HCT116 (cell line): ENCODE measurements around the gene ITGAL. TPM values are rescaled to one million over a fixed set of nuclear protein-coding genes. Genes with fewer than 3 reads are reported as not detected.

ENCODE experiments used
- ATAC-seq: fragments of 200-7000 bp; cut with Tn5 transposase; 2 replicates; pipeline ENCODE4 v1.9.1; 2020; ENCODE audit warnings: mild to moderate bottlenecking, moderate library complexity
- BruUV-seq: library from RNA; stranded (reverse); fragments of 400-500 nt; replicated peaks from 2 replicates; lab custom pipeline; 2021; lab: Mats Ljungman, UMichigan
- CTCF ChIA-PET: fragments of 300-600 bp; sonication (Branson Sonifier 250); formaldehyde crosslinking; loops from one replicate; lab custom pipeline; 2021; ENCODE audit warnings: antibody characterized with exemption; lab: Charles Lee
- POLR2A ChIA-PET: fragments of 300-600, 350-600 bp; sonication (Branson Sonifier 250); formaldehyde crosslinking; loops from one replicate; lab custom pipeline; 2021; ENCODE audit warnings: antibody characterized with exemption; lab: Charles Lee
- RAD21 ChIA-PET, 2 experiments: fragments of 300-600 bp; sonication (Branson Sonifier 250); formaldehyde crosslinking; loops; one replicate each; lab custom pipeline; 2023; ENCODE audit warnings: low total read pairs in 2 of 2; ENCODE audit not compliant: uncharacterized antibody in 2 of 2, unreplicated experiment in 2 of 2, low non-redundant PET in 1 of 2; lab: Charles Lee
- DNase-seq: peaks from one replicate; pipeline ENCODE4 v3.0.0-alpha.2; 2010; ENCODE audit warnings: low read depth, low spot score
- H2AFZ ChIP-seq: fragments of 200-600 bp; shearing (Covaris generic), sonication (generic); 2 replicates; pipeline ENCODE4 v1.6.1; 2017; ENCODE audit warnings: low read depth, mixed run types, mixed read lengths, antibody characterized with exemption, low read length; ENCODE audit not compliant: poor library complexity, severe bottlenecking
- H3K27ac ChIP-seq: 2 replicates; pipeline ENCODE4 v1.5.1; 2012; ENCODE audit warnings: low read depth, low read length
- H3K27me3 ChIP-seq: fragments of 200-600 bp; sonication (generic); 2 replicates; pipeline ENCODE4 v1.6.1; 2016; ENCODE audit warnings: mixed run types, low read length, mixed read lengths; ENCODE audit not compliant: insufficient read depth
- H3K36me3 ChIP-seq, 2 experiments: fragments of 200-500 bp in 1 of 2; fragments of 200-600 bp in 1 of 2; sonication (Bioruptor generic) in 1 of 2; sonication (generic) in 1 of 2; 2 replicates each; pipeline versions ENCODE4 v1.5.1 to v1.6.1; 2014 to 2016; ENCODE audit warnings: low read length in 2 of 2, inconsistent platforms in 1 of 2, mixed read lengths in 1 of 2, mixed run types in 1 of 2; ENCODE audit not compliant: insufficient read depth in 2 of 2, control insufficient read depth in 1 of 2
- H3K4me1 ChIP-seq, 2 experiments: fragments of 200-600 bp in 1 of 2; sonication (generic) in 1 of 2; 2 replicates each; pipeline versions ENCODE4 v1.5.1 to v1.6.1; 2012 to 2017; ENCODE audit warnings: low read length in 2 of 2, inconsistent platforms in 1 of 2, mild to moderate bottlenecking in 1 of 2, mixed read lengths in 1 of 2, mixed run types in 1 of 2, moderate library complexity in 1 of 2; ENCODE audit not compliant: insufficient read depth in 2 of 2, control insufficient read depth in 1 of 2
- H3K4me2 ChIP-seq: fragments of 200-600 bp; sonication (generic); 2 replicates; pipeline ENCODE4 v1.6.1; 2017; ENCODE audit warnings: mixed run types, low read length, mixed read lengths
- H3K4me3 ChIP-seq, 2 experiments: fragments of 200-600 bp in 1 of 2; sonication (generic) in 1 of 2; replicated peaks in 1 of 2; 2 replicates each; pipeline ENCODE4 v1.5.1; 2011 to 2016; ENCODE audit warnings: low read length in 2 of 2, control low read depth in 1 of 2, low read depth in 1 of 2, mild to moderate bottlenecking in 1 of 2, mixed read lengths in 1 of 2, mixed run types in 1 of 2
- H3K79me2 ChIP-seq: fragments of 200-600 bp; sonication (generic); 2 replicates; pipeline ENCODE4 v1.6.1; 2017; ENCODE audit warnings: mild to moderate bottlenecking, mixed run types, low read length, moderate library complexity, mixed read lengths; ENCODE audit not compliant: insufficient read depth
- H3K9ac ChIP-seq: fragments of 200-600 bp; sonication (generic); 2 replicates; pipeline ENCODE4 v1.6.1; 2016; ENCODE audit warnings: low read length, mixed read lengths
- H3K9me2 ChIP-seq: fragments of 200-600 bp; sonication (generic), shearing (Covaris generic); 2 replicates; pipeline ENCODE4 v1.6.1; 2017; ENCODE audit warnings: mixed run types, mild to moderate bottlenecking, moderate library complexity; ENCODE audit not compliant: insufficient read depth
- H3K9me3 ChIP-seq, 2 experiments: fragments of 200-500 bp in 1 of 2; fragments of 200-600 bp in 1 of 2; sonication (Bioruptor generic) in 1 of 2; sonication (generic) in 1 of 2; 2 replicates each; pipeline ENCODE4 v1.6.1; 2014 to 2017; ENCODE audit warnings: low read length in 2 of 2, mixed read lengths in 2 of 2, inconsistent platforms in 1 of 2, low read depth in 1 of 2, mild to moderate bottlenecking in 1 of 2, mixed run types in 1 of 2, moderate library complexity in 1 of 2; ENCODE audit not compliant: control insufficient read depth in 1 of 2, insufficient read depth in 1 of 2
- H4K20me1 ChIP-seq: fragments of 200-600 bp; sonication (generic), shearing (Covaris generic); 2 replicates; pipeline ENCODE4 v1.6.1; 2017; ENCODE audit warnings: mixed run types, mild to moderate bottlenecking, moderate library complexity; ENCODE audit not compliant: insufficient read depth
- CBX3 ChIP-seq: IDR thresholded peaks from 2 replicates; pipeline ENCODE4 v1.6.1; 2012; ENCODE audit warnings: low read depth
- CEBPB ChIP-seq: IDR thresholded peaks from 2 replicates; pipeline ENCODE4 v1.6.1; 2012; ENCODE audit warnings: low read depth
- EGR1 ChIP-seq: IDR thresholded peaks from 2 replicates; pipeline ENCODE4 v1.6.1; 2012; ENCODE audit warnings: low read depth
- ELF1 ChIP-seq: IDR thresholded peaks from 2 replicates; pipeline ENCODE4 v1.6.1; 2012; ENCODE audit warnings: low read depth, borderline replicate concordance
- EZH2 ChIP-seq: fragments of 200-600 bp; sonication (generic); IDR thresholded peaks from 2 replicates; pipeline ENCODE4 v1.6.1; 2017; ENCODE audit warnings: antibody characterized with exemption, mixed run types
- EZH2phosphoT487 ChIP-seq: fragments of 200-600 bp; IDR thresholded peaks from 2 replicates; pipeline ENCODE4 v1.6.1; 2018; ENCODE audit warnings: antibody characterized with exemption, borderline replicate concordance
- FOSL1 ChIP-seq: IDR thresholded peaks from 2 replicates; pipeline ENCODE4 v1.6.1; 2012; ENCODE audit warnings: low read depth
- JUND ChIP-seq: IDR thresholded peaks from 2 replicates; pipeline ENCODE4 v1.6.1; 2012
- POLR2A ChIP-seq: IDR thresholded peaks from 2 replicates; pipeline ENCODE4 v1.7.0; 2011; ENCODE audit warnings: borderline replicate concordance; ENCODE audit not compliant: insufficient read depth, insufficient read length; ENCODE audit errors: extremely low read depth
- SRF ChIP-seq: IDR thresholded peaks from 2 replicates; pipeline ENCODE4 v1.6.1; 2012; ENCODE audit warnings: low read depth
- TCF7L2 ChIP-seq: IDR thresholded peaks from 2 replicates; pipeline ENCODE4 v1.7.0; 2011; ENCODE audit warnings: borderline replicate concordance, inconsistent platforms; ENCODE audit not compliant: insufficient read depth, insufficient read length; ENCODE audit errors: extremely low read depth
- YY1 ChIP-seq: IDR thresholded peaks from 2 replicates; pipeline ENCODE4 v1.6.1; 2011; ENCODE audit warnings: low read length, low read depth, moderate library complexity, mild to moderate bottlenecking; ENCODE audit not compliant: insufficient replicate concordance; ENCODE audit errors: extremely low read depth
- ZFX ChIP-seq: fragments of 450-650 bp; IDR thresholded peaks from 2 replicates; pipeline ENCODE4 v1.6.1; 2017
- intact Hi-C: fragments of 100-400 bp; cut with micrococcal nuclease; formaldehyde crosslinking; loops from 2 replicates; pipeline ENCODE4 v1.10.0; 2022
- total RNA-seq: library from RNA; stranded (reverse); gene quantifications from one replicate; pipeline ENCODE4 v1.2.1, GENCODE V29; 2021; ENCODE audit not compliant: unreplicated experiment
- TF ChIP-seq, protein P1 (sequence below): IDR thresholded peaks from 2 replicates; pipeline ENCODE4 v1.6.1; 2012
- TF ChIP-seq, protein P2 (sequence below): IDR thresholded peaks from 2 replicates; pipeline ENCODE4 v1.6.1; 2012
- TF ChIP-seq, protein P3 (sequence below): IDR thresholded peaks from 2 replicates; pipeline ENCODE4 v1.6.1; 2011; ENCODE audit warnings: mild to moderate bottlenecking, low read length, moderate library complexity; ENCODE audit not compliant: insufficient replicate concordance; ENCODE audit errors: extremely low read depth

Gene ITGAL
- total RNA-seq, 1 experiment from 2014 or later = 1.4 TPM

DNA sequence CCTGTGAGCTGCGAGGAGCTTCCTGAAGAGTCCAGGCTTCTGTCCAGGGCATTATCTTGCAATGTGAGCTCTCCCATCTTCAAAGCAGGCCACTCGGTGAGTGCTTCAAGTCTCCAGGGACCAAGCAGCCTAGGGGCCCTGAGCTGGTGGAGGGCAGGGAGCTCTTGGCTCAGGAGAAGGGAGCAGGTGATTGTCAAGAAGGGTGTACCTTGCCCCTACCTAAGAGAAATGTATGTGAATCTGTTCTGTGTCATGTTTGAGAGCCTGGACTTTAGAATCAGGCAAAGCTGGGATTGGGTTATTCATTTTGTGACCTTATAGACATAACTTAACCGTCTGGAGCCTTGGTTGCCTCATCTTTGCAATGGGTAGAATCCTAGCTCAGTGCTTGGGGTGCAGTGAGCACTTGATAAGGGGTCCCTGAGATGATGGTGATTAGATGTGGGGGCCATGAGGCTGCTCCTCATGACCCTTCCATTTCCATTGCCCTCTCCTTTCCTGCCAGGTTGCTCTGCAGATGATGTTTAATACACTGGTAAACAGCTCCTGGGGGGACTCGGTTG, 37.9 kb downstream of the ITGAL start:
- Histone ChIP-seq H3K27me3 (no peaks in the 10 kb centered on the region), H3K4me3 (no peak overlapping the region), H3K9me2 (no peaks in the 10 kb centered on the region), H2AFZ (no peak overlapping the region), H3K9me3 (no peaks in the 10 kb centered on the region), H3K4me2 (no peak overlapping the region), H3K36me3 (no peaks in the 10 kb centered on the region), H3K27ac (no peak overlapping the region), H3K9ac (no peak overlapping the region), H4K20me1 (no peaks in the 10 kb centered on the region), H3K4me1 (no peaks in the 10 kb centered on the region), H3K79me2 (no peaks in the 10 kb centered on the region)
- TF ChIP-seq CBX3 (no peak), EZH2 (no peak), YY1 (no peak), EGR1 (no peak), TCF7L2 (no peak), ELF1 (no peak), CEBPB (no peak), FOSL1 (no peak), EZH2phosphoT487 (no peak), ZFX (no peak), SRF (no peak), POLR2A (no peak), JUND (no peak)
- TF ChIP-seq, protein P1, sequence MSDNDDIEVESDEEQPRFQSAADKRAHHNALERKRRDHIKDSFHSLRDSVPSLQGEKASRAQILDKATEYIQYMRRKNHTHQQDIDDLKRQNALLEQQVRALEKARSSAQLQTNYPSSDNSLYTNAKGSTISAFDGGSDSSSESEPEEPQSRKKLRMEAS = no peak
- TF ChIP-seq, protein P2, sequence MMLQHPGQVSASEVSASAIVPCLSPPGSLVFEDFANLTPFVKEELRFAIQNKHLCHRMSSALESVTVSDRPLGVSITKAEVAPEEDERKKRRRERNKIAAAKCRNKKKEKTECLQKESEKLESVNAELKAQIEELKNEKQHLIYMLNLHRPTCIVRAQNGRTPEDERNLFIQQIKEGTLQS = no peak
- TF ChIP-seq, protein P3, sequence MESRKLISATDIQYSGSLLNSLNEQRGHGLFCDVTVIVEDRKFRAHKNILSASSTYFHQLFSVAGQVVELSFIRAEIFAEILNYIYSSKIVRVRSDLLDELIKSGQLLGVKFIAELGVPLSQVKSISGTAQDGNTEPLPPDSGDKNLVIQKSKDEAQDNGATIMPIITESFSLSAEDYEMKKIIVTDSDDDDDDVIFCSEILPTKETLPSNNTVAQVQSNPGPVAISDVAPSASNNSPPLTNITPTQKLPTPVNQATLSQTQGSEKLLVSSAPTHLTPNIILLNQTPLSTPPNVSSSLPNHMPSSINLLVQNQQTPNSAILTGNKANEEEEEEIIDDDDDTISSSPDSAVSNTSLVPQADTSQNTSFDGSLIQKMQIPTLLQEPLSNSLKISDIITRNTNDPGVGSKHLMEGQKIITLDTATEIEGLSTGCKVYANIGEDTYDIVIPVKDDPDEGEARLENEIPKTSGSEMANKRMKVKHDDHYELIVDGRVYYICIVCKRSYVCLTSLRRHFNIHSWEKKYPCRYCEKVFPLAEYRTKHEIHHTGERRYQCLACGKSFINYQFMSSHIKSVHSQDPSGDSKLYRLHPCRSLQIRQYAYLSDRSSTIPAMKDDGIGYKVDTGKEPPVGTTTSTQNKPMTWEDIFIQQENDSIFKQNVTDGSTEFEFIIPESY = no peak
- ChIA-PET RAD21 (no interaction called here), CTCF (no interaction called here), POLR2A (interaction anchor here (0.5 to 1.2 kb wide), 3 partner anchors 12 to 35 kb away, joined by 3 to 5 read pairs (median 3); no protein-coding TSS in a partner anchor)
- DNase-seq = no peak
- no TSS peak for BruUV-seq
- no peak for ATAC-seq
- intact Hi-C loops = no loop called here
